Liver (tissue), 9 donors: ENCODE measurements around the gene CFAP45. TPM values are rescaled to one million over a fixed set of nuclear protein-coding genes. Genes with fewer than 3 reads are reported as not detected.

Source experiments
- DNase-seq: peaks from one replicate; pipeline ENCODE4 v3.0.0-alpha.2; 2017; ENCODE audit warnings: low spot score
- H3K27ac ChIP-seq, 2 donors: one replicate each; pipeline ENCODE4 v1.7.0; 2013; ENCODE audit warnings: inconsistent platforms in 2 of 2, low read length in 2 of 2, control low read depth in 1 of 2, low read depth in 1 of 2, mild to moderate bottlenecking in 1 of 2
- H3K27me3 ChIP-seq, 4 donors: one replicate each; pipeline versions ENCODE4 v1.6.1 to v1.7.0; 2013; ENCODE audit warnings: low read length in 3 of 4, inconsistent platforms in 1 of 4, mild to moderate bottlenecking in 1 of 4, moderate library complexity in 1 of 4; ENCODE audit not compliant: control insufficient read depth in 4 of 4, insufficient read depth in 4 of 4
- H3K36me3 ChIP-seq, 4 donors: one replicate each; pipeline versions ENCODE4 v1.6.1 to v1.7.0; 2013; ENCODE audit warnings: low read length in 3 of 4, mild to moderate bottlenecking in 3 of 4, low read depth in 1 of 4, moderate library complexity in 1 of 4; ENCODE audit not compliant: control insufficient read depth in 4 of 4, insufficient read depth in 3 of 4
- H3K4me1 ChIP-seq, 4 donors: one replicate each; pipeline versions ENCODE4 v1.6.1 to v1.7.0; 2013; ENCODE audit warnings: low read length in 3 of 4, mild to moderate bottlenecking in 3 of 4, moderate library complexity in 1 of 4; ENCODE audit not compliant: control insufficient read depth in 4 of 4, insufficient read depth in 4 of 4
- H3K4me3 ChIP-seq, 3 donors: one replicate each; pipeline versions ENCODE4 v1.6.1 to v1.7.0; 2013; ENCODE audit warnings: low read length in 3 of 3, control low read depth in 1 of 3, low read depth in 1 of 3, mild to moderate bottlenecking in 1 of 3
- H3K9ac ChIP-seq, 2 donors: one replicate each; pipeline ENCODE4 v1.7.0; 2013; ENCODE audit warnings: low read length in 2 of 2, mild to moderate bottlenecking in 2 of 2, moderate library complexity in 2 of 2, control low read depth in 1 of 2, low read depth in 1 of 2
- H3K9me3 ChIP-seq, 4 donors: one replicate each; pipeline versions ENCODE4 v1.6.1 to v1.7.0; 2013; ENCODE audit warnings: low read length in 3 of 4; ENCODE audit not compliant: control insufficient read depth in 4 of 4
- ATF3 ChIP-seq: IDR thresholded peaks from 2 replicates; pipeline ENCODE4 v1.6.1; 2016; ENCODE audit warnings: antibody characterized with exemption
- EGR1 ChIP-seq, 2 donors: IDR thresholded peaks; 2 replicates each; pipeline ENCODE4 v1.6.1; 2016 to 2018; ENCODE audit warnings: antibody characterized with exemption in 2 of 2, low read depth in 2 of 2
- FOXA1 ChIP-seq: IDR thresholded peaks from 2 replicates; pipeline ENCODE4 v1.6.1; 2016; ENCODE audit warnings: antibody characterized with exemption
- FOXA2 ChIP-seq: IDR thresholded peaks from 2 replicates; pipeline ENCODE4 v1.6.1; 2016; ENCODE audit warnings: antibody characterized with exemption
- GABPA ChIP-seq, 2 donors: IDR thresholded peaks in 1 of 2; conservative IDR thresholded peaks in 1 of 2; 2 replicates each; pipeline ENCODE4 v1.6.1; 2016; ENCODE audit warnings: antibody characterized with exemption in 2 of 2, mild to moderate bottlenecking in 1 of 2, moderate library complexity in 1 of 2
- HNF4A ChIP-seq, 2 donors: conservative IDR thresholded peaks; 2 replicates each; pipeline ENCODE4 v1.6.1; 2016; ENCODE audit warnings: antibody characterized with exemption in 2 of 2, mild to moderate bottlenecking in 2 of 2
- HNF4G ChIP-seq: IDR thresholded peaks from 2 replicates; pipeline ENCODE4 v1.6.1; 2016; ENCODE audit warnings: antibody characterized with exemption
- JUND ChIP-seq, 2 donors: IDR thresholded peaks; 2 replicates each; pipeline ENCODE4 v1.6.1; 2016; ENCODE audit warnings: antibody characterized with exemption in 2 of 2
- MAX ChIP-seq: IDR thresholded peaks from 2 replicates; pipeline ENCODE4 v1.6.1; 2016; ENCODE audit warnings: antibody characterized with exemption
- NR2F2 ChIP-seq: IDR thresholded peaks from 2 replicates; pipeline ENCODE4 v1.6.1; 2016; ENCODE audit warnings: antibody characterized with exemption
- RAD21 ChIP-seq, 2 donors: IDR thresholded peaks; 2 replicates each; pipeline ENCODE4 v1.6.1; 2016; ENCODE audit warnings: antibody characterized with exemption in 2 of 2, mild to moderate bottlenecking in 2 of 2
- REST ChIP-seq: IDR thresholded peaks from 2 replicates; pipeline ENCODE4 v1.6.1; 2016; ENCODE audit warnings: antibody characterized with exemption, mild to moderate bottlenecking
- RXRA ChIP-seq, 2 donors: IDR thresholded peaks; 2 replicates each; pipeline ENCODE4 v1.6.1; 2017 to 2018; ENCODE audit warnings: antibody characterized with exemption in 2 of 2, mild to moderate bottlenecking in 1 of 2
- SP1 ChIP-seq: IDR thresholded peaks from 2 replicates; pipeline ENCODE4 v1.6.1; 2018; ENCODE audit warnings: antibody characterized with exemption, mild to moderate bottlenecking
- TAF1 ChIP-seq: conservative IDR thresholded peaks from 2 replicates; pipeline ENCODE4 v1.6.1; 2016; ENCODE audit warnings: antibody characterized with exemption, mild to moderate bottlenecking
- YY1 ChIP-seq: IDR thresholded peaks from 2 replicates; pipeline ENCODE4 v1.6.1; 2016; ENCODE audit warnings: antibody characterized with exemption, mild to moderate bottlenecking
- ZBTB33 ChIP-seq: IDR thresholded peaks from 2 replicates; pipeline ENCODE4 v1.6.1; 2016; ENCODE audit warnings: antibody characterized with exemption
- WGBS: extraction: QIAGEN DNeasy Blood & Tissue Kit; methylation state at CpG from one replicate; pipeline ENCODE4 v1.1.7; 2013; 5-methylcytosine and 5-hydroxymethylcytosine counted together
- polyA plus RNA-seq, 2 donors: library from polyadenylated mRNA; stranded (reverse) in 1 of 2; unstranded in 1 of 2; fragments of 200-250 nt in 1 of 2; fragments of >200 nt in 1 of 2; fragmentation: Nextera tagmentation in 1 of 2; extraction: Ambion mirVana in 1 of 2; gene quantifications; one replicate each; pipeline versions ENCODE4 v1.2.1 to v1.2.3, GENCODE V29; 2013 to 2015
- total RNA-seq, 2 donors: library from RNA; depleted of rRNA; stranded (reverse); fragments of >200 nt; gene quantifications; one replicate each; pipeline ENCODE4 v1.2.3, GENCODE V29; 2014
- donor health status: healthy.
- donor health status: healthy.
- donor health status: healthy.
- donor health status: healthy.
- donor health status: healthy.

CFAP45 gene
- total and polyA plus RNA-seq, 4 donors = 0.03 to 0.24 TPM; not detected in 2

GRCh38 chr1:159859767-159860322, 40.1 kb downstream of the CFAP45 start:
- no peak overlapping the region for H3K27ac ChIP-seq
- no peak for DNase-seq
- WGBS = 73% methylated on average over 7 of the region's 7 CpGs
- H3K4me3 ChIP-seq = no peak overlapping the region
- peaks cover 0 to 4% (median 0%) of the 10 kb centered on the region in 4 donors for H3K4me1 ChIP-seq
- H3K9ac ChIP-seq = no peak overlapping the region
- H3K9me3 ChIP-seq = no peaks in the 10 kb centered on the region
- H3K36me3 ChIP-seq = no peaks in the 10 kb centered on the region
- H3K27me3 ChIP-seq = no peaks in the 10 kb centered on the region
- TF ChIP-seq NR2F2 (no peak), RAD21 (IDR thresholded peaks at IDR 0.05) (no peak), HNF4G (no peak), FOXA2 (no peak), ATF3 (no peak), EGR1 (IDR thresholded peaks at IDR 0.05; ENCODE audit: low read depth in 2 of 2) (no peak), GABPA (IDR thresholded peaks at IDR 0.05 in 1 of 2, conservative IDR thresholded peaks at IDR 0.05 in 1 of 2) (no peak), REST (no peak), ZBTB33 (no peak), RXRA (IDR thresholded peaks at IDR 0.05) (no peak), YY1 (no peak), TAF1 (no peak), MAX (no peak), FOXA1 (no peak), SP1 (no peak), HNF4A (conservative IDR thresholded peaks at IDR 0.05) (no peak)

GRCh38 chr1:159857889-159858288, 42.1 kb downstream of the CFAP45 start:
- H3K4me3 ChIP-seq = no peak overlapping the region
- no peak for TF ChIP-seq SP1
- TF ChIP-seq HNF4A (conservative IDR thresholded peaks at IDR 0.05) = no peak
- no peak for TF ChIP-seq ZBTB33
- no peak for TF ChIP-seq FOXA1
- no peak for TF ChIP-seq YY1
- no peak for TF ChIP-seq TAF1
- TF ChIP-seq FOXA2 = no peak
- TF ChIP-seq JUND (IDR thresholded peaks at IDR 0.05) = no peak
- TF ChIP-seq REST = no peak
- no peak for TF ChIP-seq RAD21 (IDR thresholded peaks at IDR 0.05)
- H3K27me3 ChIP-seq = no peaks in the 10 kb centered on the region
- H3K9ac ChIP-seq = no peak overlapping the region
- H3K9me3 ChIP-seq = no peaks in the 10 kb centered on the region
- DNase-seq = no peak
- peaks cover 4 to 12% (median 7%) of the 10 kb centered on the region in 4 donors for H3K4me1 ChIP-seq
- no peaks in the 10 kb centered on the region for H3K36me3 ChIP-seq
- H3K27ac ChIP-seq = no peak overlapping the region
- WGBS = 94% methylated on average over 6 of the region's 6 CpGs
